NCI-H510A (cell line): ENCODE results near the gene CYP27A1.

Experiments used
- DNase-seq: peaks from one replicate; lab custom pipeline; 2025; lab: John Stamatoyannopoulos, UW

Gene CYP27A1

DNA sequence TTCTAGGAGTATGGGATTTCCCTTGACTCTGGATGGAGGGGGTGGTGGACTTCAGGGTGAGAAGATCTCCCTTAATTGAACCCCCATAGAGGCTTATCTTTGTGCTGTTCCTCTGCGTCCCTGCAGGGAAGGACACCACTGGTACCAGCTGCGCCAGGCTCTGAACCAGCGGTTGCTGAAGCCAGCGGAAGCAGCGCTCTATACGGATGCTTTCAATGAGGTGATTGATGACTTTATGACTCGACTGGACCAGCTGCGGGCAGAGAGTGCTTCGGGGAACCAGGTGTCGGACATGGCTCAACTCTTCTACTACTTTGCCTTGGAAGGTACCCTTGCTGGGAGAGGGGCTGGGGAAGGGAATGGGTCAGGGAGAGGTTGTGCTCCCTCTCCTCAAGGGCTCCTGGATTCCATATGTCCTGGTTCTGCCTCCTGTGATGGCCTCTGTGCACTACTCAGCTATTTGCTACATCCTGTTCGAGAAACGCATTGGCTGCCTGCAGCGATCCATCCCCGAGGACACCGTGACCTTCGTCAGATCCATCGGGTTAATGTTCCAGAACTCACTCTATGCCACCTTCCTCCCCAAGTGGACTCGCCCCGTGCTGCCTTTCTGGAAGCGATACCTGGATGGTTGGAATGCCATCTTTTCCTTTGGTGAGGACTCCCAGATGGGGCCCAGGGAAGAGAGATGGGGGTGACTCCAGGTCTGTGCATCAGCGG is 30.3 kb downstream of the CYP27A1 start:
- DNase-seq = no peak

DNA sequence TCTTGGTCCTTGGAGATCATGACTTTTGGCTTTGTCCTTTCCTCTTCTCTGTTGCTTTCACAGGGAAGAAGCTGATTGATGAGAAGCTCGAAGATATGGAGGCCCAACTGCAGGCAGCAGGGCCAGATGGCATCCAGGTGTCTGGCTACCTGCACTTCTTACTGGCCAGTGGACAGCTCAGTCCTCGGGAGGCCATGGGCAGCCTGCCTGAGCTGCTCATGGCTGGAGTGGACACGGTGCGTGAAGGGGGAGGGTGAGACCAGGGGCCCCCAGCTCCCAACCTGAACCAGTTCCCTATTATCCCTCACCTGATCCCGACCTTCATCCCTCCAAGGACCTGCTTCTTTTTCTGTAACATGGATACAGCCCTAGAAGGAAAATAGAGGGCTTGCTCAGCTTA is 30.9 kb downstream of the CYP27A1 start:
- DNase-seq = no peak

GRCh38 chr2:218813771-218814460 is 32.0 kb downstream of the CYP27A1 start:
- DNase-seq = no peak

DNA sequence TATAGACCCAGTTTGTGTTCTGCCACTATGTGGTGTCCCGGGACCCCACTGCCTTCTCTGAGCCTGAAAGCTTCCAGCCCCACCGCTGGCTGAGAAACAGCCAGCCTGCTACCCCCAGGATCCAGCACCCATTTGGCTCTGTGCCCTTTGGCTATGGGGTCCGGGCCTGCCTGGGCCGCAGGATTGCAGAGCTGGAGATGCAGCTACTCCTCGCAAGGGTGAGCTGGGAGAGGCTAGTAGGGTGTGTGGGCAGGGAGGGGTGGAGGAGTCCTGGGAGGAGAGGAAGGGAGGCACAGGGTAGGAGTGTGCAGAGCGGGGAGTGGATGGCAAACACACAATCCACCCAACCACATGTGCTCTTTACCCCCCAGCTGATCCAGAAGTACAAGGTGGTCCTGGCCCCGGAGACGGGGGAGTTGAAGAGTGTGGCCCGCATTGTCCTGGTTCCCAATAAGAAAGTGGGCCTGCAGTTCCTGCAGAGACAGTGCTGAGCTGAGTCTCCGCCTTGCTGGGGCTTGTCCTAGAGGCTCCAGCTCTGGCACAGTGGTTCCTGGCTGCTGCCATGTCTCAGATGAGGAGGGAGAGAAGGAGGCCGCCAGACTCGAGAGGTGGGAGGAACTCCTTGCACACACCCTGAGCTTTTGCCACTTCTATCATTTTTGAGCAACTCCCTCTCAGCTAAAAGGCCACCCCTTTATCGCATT is 32.7 kb downstream of the CYP27A1 start:
- no peak for DNase-seq

GRCh38 chr2:218815244-218815637 is 33.3 kb downstream of the CYP27A1 start:
- DNase-seq = no peak

DNA sequence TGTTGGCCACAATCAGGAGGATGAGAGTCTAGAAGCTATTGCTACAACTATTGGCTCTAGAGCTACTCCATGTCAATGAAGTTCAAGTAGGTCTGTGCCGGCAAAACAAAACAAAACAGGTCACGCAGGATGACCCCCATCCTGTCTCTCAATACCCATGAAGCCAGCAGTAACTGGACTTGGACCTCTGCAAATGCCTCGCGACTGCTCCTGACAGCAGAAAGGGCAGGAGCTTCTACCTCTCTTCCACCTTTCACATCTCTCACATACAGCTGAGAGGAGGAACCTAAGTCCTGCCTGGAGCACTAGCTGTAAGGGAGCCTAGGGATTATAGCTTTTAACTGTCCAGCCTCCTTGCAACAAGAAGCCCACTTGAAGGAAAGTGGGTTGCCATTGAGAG is 33.7 kb downstream of the CYP27A1 start:
- no peak for DNase-seq

GRCh38 chr2:218816561-218817011 is 34.6 kb downstream of the CYP27A1 start:
- DNase-seq = no peak

GRCh38 chr2:218819093-218819492 is 37.1 kb downstream of the CYP27A1 start:
- no peak for DNase-seq

DNA sequence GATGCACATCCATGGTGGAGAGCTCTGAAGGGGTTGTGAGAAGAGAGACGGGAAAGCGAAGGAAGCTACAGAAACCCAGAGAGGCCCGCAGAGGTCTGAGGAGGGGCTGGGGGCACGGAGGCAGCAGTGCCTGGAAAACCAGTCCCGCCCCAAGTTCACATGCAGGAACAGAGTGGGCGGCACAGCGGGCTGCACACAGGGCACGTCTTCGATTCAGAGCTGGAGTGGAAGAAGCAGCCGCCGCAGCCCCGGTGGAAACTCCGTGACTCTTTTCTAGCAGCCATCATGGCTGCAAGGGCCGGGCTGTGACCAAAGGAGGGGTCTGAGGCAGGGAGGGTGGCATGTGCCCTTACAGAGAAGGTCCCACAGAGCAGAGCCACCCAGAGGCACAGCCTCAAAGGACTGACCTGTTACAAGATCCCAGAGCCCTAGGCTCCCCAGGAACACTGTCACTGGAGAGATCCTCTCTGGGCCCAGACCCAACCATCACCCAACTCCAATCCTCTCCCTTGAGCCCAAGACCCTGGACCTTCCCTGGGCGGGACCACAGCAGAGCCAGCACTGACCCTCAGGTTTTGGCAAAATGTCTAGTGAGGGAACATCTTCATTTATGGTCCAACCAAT is 38.9 kb downstream of the CYP27A1 start:
- DNase-seq = no peak

DNA sequence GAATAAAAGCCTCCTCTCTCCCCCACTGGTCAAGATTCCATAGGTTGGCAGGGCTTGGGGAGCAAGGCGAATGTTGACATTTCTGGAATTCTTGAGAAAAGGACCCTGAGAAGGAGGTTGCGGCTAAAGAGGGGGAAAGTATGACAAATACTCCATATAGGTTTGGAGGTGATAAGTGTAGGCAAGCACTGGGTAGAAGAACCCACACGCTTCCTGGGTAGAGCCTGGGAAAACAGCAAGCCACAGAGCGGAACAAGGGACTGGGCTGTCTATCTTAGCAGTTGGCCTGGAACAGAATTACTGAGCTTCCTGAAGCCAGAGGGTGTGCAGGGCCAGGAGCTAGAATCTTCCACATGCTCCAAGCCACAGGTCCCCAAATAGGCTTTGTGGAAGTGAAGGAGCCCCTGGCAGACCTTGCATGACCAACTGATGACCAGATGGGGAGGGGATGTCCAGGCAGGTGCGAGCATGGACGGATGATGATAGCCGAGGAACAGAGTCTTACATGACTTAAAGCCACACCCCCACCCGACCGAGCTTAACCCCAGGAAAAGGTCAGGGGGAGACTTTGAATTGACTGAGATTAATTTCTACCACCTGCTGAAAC is 39.8 kb downstream of the CYP27A1 start:
- no peak for DNase-seq

- DNase-seq = no peak
Observed at GRCh38 chr2:218822622-218823021, 40.7 kb downstream of the CYP27A1 start.

DNA sequence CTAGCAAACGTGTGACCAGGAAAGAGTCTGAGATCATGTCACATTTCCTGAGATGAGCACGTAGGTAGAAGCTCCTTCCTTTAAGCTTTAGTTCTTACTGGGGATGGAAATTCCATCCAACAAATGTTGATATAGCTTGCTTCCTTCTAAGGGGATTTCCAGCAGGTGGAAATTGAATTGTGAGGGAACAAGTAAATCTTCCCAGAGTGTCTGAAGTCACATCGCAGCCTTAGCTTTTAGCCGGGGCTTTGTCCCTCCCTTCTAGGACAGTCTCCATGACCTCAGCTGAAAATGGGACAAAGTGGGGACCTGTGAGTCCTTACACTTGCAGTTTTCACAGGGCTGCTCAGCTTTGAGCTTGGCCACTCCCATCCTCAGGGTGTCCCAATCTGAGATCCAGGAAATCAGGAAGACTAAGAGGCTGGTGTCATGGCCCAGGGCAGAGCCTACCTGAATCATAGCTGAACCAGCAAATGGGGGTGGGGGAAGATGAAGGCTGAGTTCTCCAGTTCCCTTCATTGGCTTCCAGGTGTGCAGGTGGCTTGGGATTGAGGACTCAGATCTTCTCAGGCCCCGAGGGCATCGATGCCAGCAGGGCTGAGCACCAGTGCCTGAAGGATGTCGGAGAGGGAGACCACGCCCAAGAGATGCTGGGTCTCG is 41.4 kb downstream of the CYP27A1 start:
- DNase-seq = no peak

GRCh38 chr2:218824004-218824403 is 42.1 kb downstream of the CYP27A1 start:
- DNase-seq = no peak

DNA sequence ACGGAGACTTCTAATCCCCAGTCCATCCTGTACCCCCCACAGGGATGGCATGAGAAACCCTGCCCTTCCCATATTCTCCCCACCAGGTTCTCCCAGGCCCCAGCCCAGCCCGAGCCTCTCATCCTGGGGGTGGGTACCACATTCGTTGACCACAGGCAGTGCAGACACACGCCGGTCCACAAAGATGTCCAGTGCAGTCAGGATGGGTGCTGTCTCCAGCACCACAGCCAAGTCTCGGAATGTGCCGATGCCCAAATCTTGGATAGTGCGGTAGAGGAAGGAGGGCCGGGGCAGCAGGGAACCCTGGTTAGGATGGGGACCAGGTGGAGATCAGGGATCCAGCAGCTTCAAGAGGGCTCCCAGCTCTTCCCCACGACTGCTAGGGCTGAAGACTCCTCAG is 44.8 kb downstream of the CYP27A1 start:
- DNase-seq = no peak

GRCh38 chr2:218827701-218828476 is 45.9 kb downstream of the CYP27A1 start:
- no peak for DNase-seq

DNA sequence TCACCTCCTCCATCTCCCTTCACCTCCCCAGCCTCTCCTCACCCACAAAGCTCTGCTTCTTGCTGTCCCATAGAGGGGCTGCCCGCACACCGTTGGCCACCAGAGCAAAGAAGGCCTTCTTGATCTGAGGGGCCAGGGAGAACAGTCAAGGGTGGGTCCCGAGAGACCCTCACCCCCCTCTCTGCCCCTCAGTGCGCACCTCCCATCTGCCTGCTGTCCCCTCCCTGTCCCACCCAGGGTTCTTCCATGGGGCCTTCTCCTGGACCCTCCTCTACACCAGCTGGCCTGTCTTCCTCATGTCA is 46.5 kb downstream of the CYP27A1 start:
- no peak for DNase-seq

DNA sequence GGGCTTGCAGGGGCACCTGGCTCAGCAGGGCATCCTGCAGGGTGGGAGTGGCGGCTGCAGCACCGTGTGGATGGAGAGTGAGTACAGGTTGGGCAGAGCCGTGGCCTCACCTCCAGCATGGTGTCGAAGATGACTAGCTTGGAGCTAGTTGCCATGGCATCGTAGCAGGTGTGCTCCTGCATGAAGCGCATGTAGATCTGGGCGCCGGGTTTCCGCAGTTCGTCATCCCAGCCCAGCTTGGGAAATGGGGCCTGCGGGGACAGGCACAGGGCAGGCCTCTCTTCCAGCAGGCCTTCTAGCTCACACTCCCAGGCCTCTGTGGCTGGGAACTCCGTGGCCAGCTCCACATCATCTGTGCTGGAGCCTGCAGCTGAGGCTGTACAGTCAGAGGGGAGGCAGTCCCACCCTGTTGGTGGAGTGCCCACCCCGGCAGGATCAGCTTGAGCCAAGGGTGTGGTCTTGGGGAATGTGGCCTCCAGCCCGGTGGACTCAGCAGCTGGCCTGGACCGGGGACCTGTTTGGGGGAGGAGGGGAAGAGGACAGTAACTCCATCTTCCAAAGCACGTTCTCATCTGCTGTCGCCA is 48.0 kb downstream of the CYP27A1 start:
- peak; percentile 74 for DNase-seq

DNA sequence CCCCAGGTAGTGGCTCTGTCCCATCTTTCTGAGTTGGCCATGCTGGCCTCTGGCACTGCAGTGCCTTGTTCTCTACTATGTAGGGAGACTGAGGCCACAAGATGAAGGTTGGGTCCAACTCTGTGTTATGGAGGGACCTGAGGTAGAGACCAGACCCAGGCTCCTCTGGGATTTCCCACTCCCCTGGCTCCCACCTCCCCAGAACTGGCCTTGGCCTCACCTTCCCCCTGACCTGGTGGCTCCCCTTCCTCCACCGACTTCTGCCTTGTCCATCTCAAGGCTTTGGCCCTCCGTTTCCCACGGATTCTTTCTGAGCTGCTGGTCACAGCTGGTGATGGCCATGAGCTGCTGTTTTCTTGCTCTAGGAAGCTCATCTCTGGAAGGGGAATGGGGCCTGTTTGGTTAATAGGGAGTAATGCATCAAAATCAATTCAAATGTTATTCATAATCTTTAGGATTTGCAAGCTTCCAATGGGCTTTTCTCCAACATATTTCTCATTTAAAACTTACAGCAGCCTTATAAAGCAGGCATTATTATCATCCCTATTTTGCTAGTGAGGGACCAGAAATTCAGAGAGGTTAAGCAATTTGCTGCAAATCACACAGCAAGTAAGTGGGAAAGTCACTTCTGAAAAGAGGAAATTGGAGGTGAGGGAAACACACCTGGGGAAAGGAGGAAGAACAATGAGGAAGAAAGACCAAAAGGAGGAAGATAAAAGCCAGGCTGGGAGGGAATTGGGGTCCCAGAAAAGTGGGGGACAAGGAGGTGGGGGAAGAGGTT is 48.8 kb downstream of the CYP27A1 start:
- no peak for DNase-seq

DNA sequence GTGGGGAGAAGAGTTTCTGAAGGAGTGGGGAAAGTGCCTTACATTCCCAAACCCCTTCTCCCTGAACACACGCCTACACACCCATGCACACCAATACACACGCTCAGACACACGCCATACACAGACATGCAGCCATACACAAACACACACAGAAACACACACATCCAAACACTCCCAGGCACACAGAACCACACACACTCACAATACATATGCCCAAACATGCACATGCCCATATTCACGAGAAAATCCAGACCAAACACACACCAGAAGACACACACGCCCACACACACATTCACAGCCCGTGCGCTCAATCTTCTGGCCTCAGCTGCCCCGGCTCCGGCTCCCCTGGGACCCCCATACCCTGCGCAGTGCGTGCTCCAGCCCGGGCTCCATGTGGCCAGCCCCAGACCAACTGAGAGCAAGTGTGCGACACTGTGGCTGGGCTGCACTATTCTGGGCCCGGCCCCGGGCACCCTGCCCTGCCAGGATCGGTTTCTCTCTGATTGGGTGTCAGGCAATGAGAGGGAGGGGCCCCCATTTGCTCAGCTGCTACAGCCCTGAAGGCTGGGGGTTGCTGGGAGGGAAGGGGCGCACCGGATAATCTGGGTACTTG is 49.5 kb downstream of the CYP27A1 start, which contains the start of gene PRKAG3:
Gene PRKAG3 (minus strand): TSS at position 426 of the 613 bp plus-strand sequence.
- DNase-seq = no peak
